Activated naive CD8-positive, alpha-beta T cell treated with anti-CD3 and anti-CD28 coated beads, Interleukin-2, amount 50 U/mL, for 16 hours (primary cell): ENCODE data around the gene ZNF366.

Source experiments
- DNase-seq: peaks from one replicate; pipeline ENCODE4 v3.0.0-alpha.2; 2020; ENCODE audit warnings: low read depth, low spot score

ZNF366 gene

DNA sequence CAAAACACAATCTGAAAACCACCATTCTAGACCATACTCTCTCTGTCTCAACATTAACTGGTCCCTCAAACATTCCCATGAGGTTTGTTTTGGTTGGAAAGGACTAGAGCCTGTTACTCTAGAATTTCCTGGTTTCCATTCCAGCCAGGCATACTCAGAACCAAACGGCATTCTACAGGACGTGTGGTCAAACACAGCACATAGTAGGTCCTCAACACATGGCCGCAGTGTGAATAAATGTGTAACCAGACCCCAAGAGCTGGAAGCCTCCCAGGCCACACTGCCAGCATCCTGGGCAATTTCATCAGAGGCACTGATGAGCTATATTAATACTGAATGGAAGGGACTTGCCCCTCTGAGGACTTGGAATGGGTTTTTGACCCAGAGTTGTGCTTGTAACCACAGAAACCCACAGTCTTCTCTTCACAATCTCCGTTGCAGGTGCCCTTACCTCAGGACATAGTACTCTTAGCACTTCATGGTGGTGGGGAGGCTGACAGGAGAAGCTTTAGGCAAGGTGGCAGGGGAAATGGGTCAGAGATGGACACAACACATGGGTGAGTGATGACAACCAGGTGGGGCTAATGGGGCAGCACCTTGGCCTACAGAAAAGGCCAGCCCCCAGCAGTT is 66.0 kb downstream of the ZNF366 start:
- DNase-seq, result no peak

DNA sequence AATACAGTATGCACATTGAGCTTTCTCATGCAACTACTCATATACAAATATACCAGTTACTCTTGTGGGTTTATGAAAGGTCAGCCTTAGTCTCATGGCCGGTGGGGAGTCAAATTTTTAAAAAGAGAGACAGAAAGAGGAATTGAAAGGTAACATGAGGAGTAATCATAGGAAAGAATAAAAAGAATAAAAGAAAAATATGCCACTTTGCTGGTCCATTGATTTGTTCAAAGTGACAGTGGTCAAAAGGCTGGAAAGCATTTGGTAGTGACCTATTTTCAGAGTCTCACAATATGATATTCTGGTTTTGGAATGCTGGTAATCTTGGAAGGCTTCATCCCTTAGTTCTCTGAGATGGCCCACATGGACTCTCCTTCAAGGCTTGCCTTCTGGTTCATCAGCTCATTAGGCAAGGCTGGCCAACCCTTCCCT is 67.0 kb downstream of the ZNF366 start:
- no peak for DNase-seq

DNA sequence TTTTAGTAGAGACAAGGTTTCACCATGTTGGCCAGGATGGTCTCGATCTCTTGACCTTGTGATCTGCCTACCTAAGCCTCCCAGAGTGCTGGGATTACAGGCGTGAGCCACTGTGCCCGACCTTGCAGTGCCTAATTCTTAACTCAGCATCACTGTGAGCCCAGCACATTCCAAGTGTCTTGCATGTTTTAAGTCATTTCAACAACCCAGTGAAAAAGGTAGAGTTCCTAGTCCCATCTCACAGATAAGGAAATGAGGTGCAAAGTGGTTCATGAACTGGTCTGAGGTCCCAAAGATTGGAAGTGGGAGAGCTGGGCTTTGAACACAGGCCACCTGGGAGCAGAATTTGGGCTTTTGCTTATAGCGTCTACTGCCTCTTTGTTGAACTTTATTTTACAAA is 68.0 kb downstream of the ZNF366 start:
- DNase-seq, result no peak

DNA sequence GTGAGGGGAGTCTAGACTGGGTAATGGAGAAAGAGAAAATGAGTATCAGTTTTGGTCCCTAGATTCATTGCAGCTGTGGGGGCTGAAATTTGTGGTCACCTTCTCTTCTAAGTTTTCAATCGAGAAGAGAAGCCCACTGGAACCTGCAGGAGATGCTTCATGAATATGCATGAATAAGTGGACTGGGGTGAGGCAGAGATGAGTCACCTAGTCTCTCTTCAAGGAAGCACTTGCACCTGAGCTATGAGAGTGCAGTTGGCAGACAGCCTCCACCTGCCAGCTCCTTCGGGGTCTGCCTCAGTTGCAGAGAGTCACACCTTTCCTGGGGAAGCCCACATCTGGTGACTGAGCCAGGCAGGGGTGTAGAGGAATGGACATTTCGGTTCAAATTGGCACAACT is 69.1 kb downstream of the ZNF366 start:
- no peak for DNase-seq

DNA sequence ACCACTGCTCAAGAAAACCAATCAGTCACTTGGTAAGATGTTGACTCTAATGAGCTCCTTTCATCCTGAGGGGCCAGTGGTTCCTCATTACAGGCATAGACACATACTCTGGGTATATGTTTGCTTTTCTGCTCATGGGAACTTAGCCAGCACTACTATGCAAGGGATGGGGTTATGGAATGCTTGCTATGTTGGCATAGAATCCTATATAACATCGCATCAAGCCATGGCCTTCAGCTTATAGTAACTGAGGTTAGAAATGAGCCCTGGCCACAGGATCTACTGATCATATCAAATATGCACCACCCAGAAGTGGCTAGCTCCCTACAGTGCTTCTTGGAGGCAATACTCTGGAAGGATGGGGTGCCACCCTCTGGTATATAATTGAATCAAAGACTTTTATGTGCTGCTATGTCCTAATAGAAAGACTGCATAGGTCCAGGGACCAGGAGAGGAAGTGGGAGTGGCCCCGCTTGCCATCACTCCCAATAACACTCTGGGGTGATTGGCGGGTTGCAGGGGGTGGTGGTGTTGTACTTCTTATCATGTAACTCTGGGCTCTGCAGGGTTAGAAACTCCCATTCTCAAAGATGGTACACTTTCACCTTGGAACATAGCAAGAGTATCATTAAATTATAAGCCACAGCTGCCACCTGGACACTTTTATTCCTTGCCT is 70.3 kb downstream of the ZNF366 start:
- no peak for DNase-seq

DNA sequence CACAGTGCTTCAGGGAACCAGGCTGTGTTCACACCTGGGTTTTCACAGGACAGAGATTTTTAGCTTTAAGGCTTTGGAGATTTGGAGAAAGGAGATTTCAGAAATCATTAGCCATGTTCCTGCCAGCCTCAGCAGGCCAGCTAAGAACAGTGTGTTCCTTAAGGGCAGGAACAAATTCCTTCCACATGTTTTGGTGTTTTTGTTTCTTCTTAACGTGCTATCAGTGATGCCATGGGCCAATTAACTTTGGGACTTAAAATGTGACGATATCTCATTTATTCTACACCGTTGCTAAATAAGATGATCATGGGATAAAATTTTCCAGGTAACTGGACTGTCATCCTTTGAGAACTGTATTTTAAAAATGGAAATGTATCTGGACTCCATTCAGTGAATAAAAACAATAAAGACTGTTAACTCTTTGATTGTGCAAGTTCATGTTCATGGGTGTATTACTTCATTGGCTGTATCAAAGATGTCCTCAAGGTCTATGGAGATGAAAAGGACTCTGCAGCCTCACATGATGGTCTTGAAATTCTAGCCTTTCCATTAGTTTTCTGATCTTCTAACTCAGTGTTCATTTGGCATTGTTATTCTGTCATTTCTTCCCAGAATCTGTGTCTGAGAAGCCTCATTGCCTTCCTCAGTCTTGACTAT is 72.3 kb downstream of the ZNF366 start:
- no peak for DNase-seq

DNA sequence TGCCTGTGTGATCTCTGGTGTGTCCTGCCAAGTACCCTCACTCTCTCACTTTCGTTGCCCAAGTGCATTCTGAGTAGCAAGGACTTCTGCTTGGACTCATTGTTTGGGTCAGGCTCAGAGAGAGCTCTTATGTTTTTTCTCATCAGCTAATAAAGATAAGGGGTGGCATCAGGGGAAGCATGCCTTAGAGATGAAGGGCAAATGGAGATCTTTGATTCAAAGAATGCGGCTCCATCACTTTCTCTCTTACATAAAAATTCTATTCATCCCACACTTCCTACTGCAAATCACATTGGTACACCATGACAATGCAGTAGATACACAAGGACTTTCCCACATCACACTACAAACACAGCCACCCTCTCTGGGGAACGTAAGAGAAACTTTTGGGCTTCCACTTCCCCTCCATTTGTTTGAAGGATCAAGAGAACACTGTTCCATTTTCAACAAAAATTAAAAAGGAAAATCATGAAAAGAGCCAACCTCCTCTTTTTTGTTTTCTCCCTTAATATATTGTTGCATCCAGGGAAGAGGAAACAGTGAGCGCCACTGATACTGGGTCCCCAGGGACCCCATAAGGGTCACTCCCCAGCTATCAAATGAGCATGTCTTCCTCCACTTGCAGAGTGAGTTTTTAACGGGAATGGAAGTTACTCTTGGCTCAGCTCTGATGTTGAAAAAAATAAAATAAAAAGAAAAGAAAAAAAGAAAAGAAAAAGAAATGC is 73.0 kb downstream of the ZNF366 start:
- no peak for DNase-seq

DNA sequence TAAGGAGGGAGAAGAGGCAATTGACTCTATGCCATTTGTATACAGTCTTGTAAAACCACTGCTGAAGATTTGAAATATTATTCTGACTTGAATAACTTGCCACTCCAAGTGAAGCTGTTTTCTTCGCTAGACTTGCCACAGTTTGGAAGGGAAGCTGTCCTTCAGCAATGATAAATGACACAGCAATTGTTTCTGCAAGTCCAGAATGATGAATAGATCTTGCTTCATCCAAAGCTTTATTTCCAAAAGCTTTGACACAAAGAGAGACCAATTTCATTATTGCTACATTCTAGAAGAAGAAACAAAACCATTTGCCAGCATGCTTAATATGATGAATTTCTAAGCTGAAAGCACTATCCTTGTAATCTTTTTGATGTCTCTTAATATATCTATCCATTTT is 73.7 kb downstream of the ZNF366 start:
- DNase-seq, result no peak

DNA sequence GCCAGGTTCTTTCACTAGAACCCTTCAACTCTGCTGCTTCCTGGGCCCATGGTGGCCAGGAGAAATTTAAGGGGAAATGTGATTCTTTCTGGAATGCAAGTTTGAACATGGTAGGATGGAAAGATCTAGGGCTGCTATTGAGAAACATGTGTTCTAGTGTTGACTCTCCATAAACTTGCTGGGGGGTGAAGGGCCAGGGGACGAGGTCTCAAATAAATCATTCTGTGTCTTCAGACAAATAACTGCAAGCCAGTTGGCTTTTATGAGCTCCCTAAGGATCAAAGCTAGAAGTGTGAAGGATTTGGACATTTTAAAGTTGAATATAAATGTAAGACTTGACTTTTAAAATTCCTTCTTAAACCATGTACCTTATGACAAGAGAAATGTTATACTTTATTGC is 78.5 kb downstream of the ZNF366 start:
- no peak for DNase-seq

DNA sequence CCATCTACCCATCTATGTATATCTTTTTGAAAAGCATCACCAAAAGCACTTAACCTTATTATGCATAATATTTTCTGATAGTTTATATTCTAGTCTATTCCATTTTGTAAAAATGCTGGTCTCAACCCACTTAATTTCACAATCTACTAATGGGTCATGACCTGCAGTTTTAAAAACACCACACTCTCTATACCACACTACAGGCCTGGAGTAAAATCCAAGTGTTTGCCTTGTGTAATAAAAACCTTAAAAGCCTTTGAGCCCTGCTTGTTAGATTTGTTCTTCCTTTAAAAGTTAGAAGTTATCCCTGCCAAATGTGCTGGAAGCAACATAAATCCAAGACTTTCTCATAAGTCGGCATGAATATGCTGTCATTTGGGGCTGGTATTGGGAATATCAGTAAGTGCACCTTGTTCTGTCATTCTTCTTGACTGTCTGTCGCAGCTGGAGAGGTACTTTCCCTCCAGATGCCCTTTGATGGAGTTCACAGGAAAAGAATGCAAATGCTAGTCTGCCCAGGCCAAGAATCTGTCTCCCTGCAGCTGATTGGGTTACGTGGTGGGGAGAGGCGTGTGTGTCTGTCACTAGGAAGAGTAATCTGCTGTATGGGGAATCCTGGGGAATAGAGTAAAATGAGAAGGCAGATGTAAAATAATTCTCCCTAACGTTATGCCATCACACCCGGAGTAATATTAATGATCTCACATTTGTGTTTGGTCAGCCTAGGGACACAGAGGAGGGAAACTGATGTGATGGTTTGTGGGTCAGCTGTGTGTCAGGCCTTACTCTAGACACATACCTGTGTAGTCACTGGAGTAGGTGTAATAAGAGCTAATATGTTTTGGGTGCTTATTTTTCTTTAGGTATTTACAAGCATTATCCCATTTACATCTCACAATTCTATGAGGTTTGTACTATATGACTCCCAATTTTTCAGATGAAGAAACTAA is 79.4 kb downstream of the ZNF366 start:
- DNase-seq, result no peak

DNA sequence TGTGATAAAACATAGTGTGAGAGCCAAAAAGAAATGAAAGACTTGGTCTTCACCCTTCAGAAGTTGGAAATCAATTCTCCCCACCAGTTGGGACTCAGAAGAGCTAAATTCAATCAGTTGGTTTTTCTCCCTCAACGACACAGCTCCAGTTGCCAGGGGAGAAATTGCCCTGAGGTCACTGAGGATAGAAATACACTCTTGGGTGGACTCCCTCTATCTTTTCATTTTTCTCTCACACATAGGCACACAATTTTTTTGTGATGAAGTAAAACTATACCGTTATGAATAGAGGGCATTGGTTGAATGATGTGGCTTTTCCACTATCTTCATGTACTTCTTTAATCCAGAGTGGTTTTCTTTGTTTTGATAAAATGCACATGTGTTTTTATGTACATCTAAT is 80.2 kb downstream of the ZNF366 start:
- DNase-seq, result no peak

DNA sequence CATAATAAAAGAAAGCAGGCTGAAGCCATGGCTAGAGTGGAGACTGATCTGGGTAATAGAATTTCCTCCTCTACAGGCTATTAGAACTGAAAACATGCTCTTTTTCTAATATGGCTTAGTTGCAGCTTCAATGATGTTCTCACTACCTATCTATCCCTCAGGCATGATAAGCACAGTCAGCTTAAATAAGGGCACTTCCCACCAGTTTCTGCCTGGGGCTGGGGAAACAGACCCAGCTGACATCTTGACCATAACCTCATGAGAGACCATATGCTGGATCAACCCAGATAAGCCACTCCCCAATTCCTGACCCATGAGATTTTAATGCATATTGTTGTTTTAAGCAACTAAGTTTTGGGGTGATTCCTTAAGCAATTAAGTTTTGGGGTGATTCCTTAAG is 81.2 kb downstream of the ZNF366 start:
- DNase-seq, result no peak

DNA sequence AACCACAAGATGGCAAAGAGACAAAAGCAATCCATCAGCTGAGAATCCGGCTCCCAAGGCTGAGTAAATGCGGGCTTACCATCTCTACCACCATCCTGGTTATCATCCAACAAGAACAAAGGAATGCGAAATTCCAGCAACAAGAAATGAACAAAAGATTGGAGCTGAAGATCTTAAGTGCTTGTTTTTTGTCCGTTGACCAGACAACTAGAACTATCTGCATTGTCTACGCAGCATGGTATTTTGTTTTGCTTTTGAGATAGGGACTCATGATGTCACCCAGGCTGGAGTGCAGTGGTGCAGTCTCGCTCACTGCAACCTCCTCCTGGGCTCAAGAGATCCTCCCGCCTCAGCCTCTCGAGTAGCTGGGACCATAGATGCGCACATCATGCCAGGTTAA is 88.9 kb downstream of the ZNF366 start:
- DNase-seq, result no peak

DNA sequence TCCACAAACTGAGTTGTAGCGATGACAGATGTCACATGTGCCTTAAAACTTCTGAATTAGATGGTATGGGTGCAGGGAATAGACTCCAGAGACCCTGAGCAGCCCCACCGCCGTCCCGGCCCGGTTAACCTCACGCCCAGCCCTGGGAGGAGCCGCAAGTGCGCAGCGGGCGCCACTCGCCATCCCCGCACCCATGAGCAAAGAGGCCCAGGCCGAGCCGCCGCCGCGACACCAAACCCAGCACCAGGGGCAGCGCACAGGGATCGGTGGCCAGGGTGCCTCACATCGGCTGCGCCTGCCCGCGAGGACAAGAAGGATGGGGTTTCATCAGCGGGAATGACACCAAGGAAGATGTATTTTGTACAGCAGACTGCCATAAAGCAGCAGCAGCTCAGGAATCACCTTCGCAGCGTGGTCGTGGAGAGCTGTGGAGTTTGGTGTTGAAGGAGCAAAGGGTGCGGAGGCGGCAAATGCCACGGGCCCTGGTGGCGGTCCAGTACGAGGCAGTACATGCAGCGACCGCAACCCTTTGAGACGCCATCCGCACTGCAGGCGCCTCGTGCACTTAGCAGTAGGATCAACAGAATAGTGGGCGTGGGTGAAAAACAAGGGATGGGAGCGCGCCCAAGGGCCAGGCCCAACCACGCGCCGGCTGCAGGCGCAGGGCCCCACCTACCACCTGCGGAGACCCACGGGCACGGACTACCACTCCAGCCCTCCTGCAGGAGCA is 89.7 kb downstream of the ZNF366 start:
- no peak for DNase-seq

DNA sequence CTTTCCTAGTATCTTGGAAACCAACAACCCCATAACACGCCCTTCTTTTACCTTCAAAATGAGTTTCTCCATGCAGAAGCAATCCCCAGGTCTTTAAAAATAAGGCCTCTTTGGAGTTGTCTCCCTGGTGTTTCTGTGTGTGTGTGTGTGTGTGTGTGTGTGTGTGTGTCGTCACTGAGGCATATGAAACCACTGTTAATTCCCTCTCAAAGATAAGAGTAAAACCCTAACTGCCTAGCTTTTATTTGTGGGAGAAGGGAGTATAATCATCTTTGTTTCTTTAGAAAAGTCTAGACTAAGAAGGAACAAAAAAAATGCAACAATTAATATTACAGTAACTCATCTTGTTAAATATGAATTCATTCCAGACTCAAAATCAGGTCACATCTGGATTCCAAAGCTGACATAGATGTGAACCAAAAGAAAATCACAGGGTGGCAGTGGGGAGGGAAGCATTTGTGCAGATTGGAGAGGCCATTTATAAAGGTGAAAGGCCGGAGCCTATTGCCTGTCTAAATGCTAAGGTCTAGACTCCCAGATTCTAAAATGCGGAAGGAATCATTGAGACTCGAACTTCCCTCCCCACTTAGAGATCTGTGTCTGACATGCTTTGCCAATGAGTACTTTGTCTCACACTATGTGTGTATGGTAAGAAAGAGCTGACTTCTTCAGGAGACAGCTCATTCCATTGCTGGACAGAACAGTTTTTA is 91.4 kb downstream of the ZNF366 start:
- no peak for DNase-seq

DNA sequence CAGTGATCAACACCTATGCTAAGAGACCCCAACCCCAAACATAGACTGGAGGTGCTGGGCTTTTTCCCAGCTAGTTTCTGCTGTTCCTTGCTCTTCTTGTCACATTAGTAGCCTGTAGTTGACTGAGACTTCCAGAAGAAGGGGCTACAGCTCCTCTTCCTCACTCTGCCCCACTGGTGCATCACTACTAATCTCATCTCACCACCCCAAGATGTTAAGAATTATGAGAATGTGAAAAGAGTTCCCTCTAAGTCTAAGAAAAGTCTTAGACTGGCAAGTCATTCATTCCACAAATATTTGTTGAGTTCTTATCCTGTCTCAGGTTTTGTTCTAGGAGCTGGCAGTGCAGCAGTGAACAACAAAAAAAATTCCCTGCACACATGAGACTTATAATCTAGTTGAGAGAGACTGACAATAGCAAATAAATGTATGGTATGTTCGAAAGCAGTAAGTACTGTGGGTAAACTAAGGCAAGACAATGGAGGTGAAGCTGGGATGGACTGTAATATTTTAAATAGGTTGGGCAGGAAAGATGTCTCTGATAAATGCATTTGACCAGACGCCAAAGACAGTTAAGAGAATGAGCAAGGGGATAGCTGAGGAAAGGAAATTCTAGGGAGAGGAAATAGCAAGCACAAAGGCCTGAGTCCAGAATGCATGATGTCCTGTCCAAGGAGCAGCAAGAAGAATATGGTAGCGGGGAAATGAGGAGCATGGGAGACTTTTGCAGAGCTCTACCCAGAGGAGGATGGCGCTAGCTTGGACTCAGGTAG is 94.7 kb downstream of the ZNF366 start:
- no peak for DNase-seq

DNA sequence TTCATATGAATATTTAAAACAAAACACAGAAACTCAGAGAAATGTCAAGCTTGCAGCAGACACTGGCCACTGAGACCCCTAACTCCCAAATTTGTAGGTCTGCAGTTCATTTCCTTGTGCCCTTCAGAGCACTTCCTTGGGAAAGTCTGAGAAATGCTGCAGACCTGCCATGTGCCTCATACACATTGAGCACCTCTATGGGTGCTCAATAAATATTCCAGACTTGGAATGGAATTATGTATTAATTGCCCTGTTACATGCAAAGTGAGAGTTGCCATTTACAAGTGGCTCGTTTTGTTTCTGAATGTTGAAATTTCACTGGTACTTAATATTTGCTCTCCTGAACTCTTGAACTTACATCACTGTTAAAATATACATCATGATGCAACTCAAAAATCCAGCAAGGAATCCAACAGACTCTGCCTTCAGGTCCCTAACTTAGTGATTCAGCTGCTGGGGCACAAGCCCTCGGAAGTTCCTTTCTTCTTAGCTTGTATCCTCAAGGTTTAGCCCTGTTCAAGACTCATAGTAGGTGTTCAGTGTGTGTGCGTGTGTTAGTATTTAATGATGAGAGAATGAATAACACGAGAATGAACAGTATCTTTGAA is 96.4 kb downstream of the ZNF366 start:
- no peak for DNase-seq

DNA sequence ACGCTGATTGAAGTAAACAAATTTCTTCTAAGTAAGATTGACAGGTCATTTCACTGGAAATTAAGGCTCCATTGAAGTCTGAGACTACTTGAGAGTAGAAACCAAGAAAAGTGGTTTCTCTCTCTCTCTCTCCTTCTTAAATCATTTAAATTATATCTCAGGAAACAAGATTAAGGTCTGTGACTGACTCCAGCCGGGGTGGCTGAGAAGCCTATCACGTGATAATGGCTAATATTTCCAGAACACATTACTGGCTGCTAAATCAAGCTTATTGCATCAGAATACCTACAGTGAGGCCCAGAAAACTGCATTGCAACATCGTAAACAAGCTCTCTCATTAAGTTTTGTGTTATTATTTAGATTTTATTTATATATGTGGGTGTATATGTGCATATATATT is 98.6 kb downstream of the ZNF366 start:
- no peak for DNase-seq

DNA sequence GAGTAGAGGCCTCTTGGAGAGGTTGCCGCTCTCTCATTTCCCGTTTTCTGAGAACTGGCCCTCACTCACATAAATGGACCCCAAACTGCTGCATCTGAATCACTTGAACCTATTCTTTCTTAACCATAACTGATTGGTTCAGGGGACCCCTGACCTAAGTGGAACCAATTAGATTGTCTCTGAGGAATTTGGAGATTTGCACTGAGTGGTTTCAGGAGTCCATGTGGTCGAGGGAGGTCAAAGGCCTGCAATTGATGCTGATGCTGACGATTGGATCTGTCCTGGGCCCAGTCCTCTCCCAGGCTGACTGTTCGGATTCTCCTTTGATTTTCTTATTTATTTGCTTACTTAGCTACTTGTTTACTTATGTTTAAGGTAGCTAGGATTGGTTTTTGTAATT is 99.1 kb downstream of the ZNF366 start:
- DNase-seq, result no peak
